HG03097 (cell line): ENCODE results near the gene ARHGAP22.

Experiments
- ATAC-seq: cut with Tn5 transposase; IDR thresholded peaks from one replicate; pipeline ENCODE4 v1.9.1; 2021; ENCODE audit not compliant: unreplicated experiment, low FRiP score

ARHGAP22 gene

GRCh38 chr10:48536916-48537890 is 67.7 kb downstream of the ARHGAP22 start:
- no peak for ATAC-seq

GRCh38 chr10:48536156-48536500 is 68.7 kb downstream of the ARHGAP22 start:
- no peak for ATAC-seq

- no peak for ATAC-seq
These were observed 69.3 kb downstream of the ARHGAP22 start for GRCh38 chr10:48535416-48536155.

- ATAC-seq = no peak
These were observed 70.7 kb downstream of the ARHGAP22 start for GRCh38 chr10:48533951-48534720.

DNA sequence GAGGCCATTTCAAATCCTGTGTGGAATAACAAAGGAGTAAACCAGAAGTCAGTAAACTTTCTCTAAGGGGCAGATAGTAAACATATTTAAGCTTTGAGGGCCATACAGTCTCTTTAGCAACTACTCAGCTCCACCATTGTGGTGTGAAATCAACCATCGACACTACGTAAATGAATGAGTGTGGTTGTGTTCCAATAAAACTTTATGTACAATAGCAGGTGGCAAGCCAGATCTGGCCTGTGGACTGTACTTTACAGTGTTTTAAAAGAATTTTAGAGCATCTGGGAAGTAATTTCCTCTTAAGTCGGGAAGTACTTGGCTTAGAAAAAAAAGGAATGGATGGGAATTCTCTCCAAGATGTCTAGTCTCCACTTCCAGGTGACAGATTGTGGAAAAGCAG is 71.3 kb downstream of the ARHGAP22 start:
- ATAC-seq = no peak

DNA sequence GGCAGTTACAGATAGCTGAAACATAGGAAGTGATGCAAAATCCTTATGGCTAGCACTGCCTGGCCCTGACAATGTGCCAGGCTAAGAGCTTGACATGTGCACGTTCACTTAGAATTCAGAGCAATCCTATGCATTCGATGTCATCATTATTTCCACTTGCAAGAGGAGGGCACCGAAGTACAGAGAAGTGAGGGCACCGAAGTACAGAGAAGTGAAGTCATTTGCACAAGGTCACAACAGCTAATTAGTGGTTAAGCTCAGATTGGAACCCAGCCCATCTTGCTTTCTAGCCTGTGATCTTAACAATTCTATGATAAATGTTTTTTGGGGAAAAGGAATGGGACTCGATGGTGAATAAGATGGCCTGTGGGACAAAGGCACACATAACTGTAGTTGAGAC is 73.4 kb downstream of the ARHGAP22 start:
- no peak for ATAC-seq

- ATAC-seq = no peak
These were observed 75.5 kb downstream of the ARHGAP22 start for GRCh38 chr10:48529331-48529730.

- ATAC-seq = no peak
These were observed 77.1 kb downstream of the ARHGAP22 start for GRCh38 chr10:48527756-48528155.

DNA sequence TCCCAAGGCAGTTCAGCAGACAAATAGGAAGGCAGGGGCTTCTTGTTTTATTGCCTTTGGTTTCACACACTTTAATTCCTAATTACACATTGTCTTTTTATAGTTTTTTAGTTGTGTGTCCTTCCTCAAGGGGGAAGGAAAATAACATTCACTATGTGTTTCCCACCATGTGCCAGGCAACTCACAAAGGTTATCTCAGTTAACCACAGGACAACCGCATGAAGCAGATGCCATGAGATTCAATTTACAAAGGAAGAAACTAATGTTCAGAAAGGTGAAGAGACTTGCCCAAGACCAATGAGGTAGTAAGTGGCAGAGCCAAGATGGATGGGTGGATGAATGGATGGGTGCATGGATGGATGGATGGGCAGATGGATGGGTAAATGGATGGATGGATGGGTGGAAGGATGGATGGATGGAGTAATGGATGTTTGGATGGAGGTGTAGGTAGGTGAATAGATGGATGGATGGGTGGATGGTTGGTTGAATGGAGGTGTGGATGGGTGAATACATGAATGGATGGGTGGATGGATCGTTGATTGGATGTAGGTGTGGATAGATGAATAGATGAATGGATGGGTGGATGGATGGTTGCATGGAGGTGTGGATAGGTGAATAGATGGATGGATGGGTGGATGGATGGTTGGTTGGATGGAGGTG is 77.9 kb downstream of the ARHGAP22 start:
- no peak for ATAC-seq

GRCh38 chr10:48526011-48526821 is 78.7 kb downstream of the ARHGAP22 start:
- ATAC-seq = no peak

DNA sequence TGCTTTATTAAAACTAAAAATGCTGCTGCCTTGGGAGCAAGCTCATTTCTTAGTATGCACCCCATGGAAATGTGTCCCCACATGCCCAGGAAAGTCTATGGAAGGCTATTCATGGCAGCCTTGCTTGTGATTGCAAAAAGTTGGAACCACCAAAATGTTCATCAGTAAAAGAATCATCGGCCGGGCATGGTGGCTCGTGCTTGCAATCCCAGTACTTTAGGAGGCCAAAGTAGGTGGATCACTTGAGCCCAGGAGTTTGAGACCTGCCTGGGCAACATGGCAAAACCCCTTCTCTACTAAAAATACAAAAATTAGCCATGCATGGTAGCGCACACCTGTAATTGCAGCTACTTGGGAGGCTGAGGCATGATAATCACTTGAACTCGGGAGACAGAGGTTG is 79.8 kb downstream of the ARHGAP22 start:
- no peak for ATAC-seq

DNA sequence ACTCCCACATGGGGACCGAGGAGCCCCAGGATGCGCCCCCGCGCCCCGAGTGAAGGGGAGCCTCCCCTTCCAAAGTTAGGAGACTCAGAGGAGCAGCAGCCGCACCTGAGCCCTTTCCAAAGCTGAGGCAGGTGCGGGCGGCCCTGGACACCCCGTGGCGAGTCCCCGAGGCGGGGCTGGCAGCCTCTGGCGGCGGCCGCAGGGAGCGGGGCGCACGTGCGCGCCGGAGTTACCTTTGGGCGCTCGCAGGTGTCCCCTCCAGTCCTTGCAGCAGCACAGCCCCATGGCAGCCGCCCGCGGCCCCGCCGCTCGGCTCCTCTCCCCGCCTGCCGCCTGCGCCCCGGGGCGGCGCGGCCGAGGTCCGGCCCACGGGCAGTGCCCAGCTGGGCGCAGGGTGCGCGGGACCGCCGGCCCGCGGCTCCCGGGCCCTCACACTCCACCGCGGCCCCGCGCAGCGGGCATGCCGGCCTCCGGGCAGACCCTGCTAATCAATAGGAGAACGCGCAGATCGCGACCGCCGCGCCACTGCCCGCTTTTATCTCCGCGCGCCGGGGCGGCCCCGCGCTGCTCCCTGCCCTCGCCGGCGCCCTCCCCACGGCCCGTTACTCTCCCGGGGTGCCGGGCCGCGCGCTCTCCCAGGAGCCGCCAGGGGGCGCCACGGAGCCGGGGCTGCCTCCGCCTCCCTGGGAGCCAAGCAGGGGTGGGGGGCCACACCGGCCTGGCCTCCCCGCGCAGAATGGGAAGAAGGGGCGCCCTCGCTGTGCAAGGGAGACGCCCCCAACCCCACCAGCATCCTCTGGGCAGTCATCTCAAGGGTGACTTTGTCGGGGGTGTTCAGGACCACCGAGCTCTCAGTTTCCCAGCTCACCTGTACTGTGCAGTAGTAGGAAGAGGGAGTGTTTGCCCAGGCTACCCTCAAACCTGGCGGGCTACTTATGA is 80.8 kb downstream of the ARHGAP22 start:
- no peak for ATAC-seq

- no peak for ATAC-seq
These were observed 81.6 kb downstream of the ARHGAP22 start for GRCh38 chr10:48523212-48523819.

DNA sequence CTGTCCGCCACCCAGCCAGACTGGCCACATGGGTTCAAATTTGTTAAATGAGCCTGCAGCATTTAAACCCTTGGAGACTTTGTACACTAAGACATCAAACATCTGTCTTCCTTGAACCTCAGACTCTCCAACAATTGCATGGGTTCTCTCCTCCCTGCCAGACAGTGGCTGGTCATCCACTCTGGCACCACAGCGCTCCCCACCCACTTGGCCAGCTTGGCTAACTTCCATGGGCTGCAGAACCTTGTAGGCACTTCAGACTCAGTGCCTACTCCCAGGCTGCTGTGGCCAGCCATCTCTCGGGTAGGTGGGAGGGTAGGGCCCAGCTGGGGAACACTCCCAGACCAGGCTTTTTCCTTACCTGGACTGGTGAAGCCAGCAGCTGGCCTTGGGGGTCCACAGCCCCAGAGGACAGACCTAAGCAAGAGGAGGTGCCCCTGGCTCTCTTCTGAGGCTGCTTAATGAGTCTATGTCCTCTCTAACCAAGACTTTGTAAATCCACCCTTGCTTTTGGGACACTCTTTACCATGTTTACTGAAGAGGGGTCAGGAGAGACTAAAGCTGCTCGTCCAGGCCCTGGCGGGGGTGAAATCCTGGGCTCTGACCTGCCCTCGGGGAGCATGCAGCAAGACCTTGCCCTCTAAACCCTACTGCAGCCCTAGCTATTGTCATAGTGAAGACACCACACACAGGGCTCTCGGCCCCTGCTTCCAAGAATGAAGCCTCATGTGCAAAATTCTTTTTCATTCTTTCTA is 82.7 kb downstream of the ARHGAP22 start:
- no peak for ATAC-seq

GRCh38 chr10:48520594-48520993 is 84.3 kb downstream of the ARHGAP22 start:
- no peak for ATAC-seq

DNA sequence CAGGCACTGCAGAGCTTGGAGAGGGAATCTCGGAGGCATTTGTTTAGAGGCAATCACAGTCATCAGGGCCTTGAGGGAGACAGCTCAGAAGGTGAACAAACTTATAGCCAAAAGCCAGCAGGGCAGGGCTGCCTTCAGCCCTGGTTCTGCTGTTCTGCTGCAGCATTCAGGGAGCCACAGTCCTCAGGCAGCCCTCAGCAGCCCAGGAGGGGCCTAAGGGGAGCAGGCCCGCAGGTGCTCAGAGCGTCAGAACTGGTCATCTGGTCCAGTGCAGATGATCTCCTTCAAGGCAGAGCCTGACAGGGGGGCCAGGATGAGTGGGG is 84.7 kb downstream of the ARHGAP22 start:
- no peak for ATAC-seq

GRCh38 chr10:48519481-48520183 is 85.2 kb downstream of the ARHGAP22 start:
- ATAC-seq = no peak
